Stimulated activated CD4-positive, alpha-beta T cell treated with anti-CD3 and anti-CD28 coated beads, Interleukin-2, amount 100 ng/mL, for 24 hours (primary cell): ENCODE data around the gene SLC6A12.

Experiments
- DNase-seq, 2 donors: peaks; one replicate each; pipeline ENCODE4 v3.0.0-alpha.2; 2020

The SLC6A12 gene

GRCh38 chr12:212715-213526 is 1.0 kb downstream of the SLC6A12 start:
- DNase-seq: no peak

- DNase-seq: no peak
These were observed 1.6 kb downstream of the SLC6A12 start for GRCh38 chr12:212415-212714.

GRCh38 chr12:211639-212414 is 2.1 kb downstream of the SLC6A12 start:
- DNase-seq: no peak

GRCh38 chr12:211142-211465 is 2.9 kb downstream of the SLC6A12 start:
- no peak for DNase-seq

GRCh38 chr12:210277-211141 is 3.4 kb downstream of the SLC6A12 start:
- no peak for DNase-seq

- DNase-seq: no peak
These were observed 4.1 kb downstream of the SLC6A12 start for GRCh38 chr12:209851-210250.

- DNase-seq: no peak
These were observed 4.7 kb downstream of the SLC6A12 start for GRCh38 chr12:209246-209645.

GRCh38 chr12:208813-209212 is 5.1 kb downstream of the SLC6A12 start:
- no peak for DNase-seq

GRCh38 chr12:207804-208203 is 6.2 kb downstream of the SLC6A12 start:
- DNase-seq: no peak

GRCh38 chr12:206746-207440 is 7.1 kb downstream of the SLC6A12 start:
- no peak for DNase-seq

GRCh38 chr12:205026-205425 is 8.9 kb downstream of the SLC6A12 start:
- no peak for DNase-seq

GRCh38 chr12:204261-204678 is 9.7 kb downstream of the SLC6A12 start:
- no peak for DNase-seq

- DNase-seq: peak in 1 of 2 donors; percentile 13
These were observed 10.3 kb downstream of the SLC6A12 start for GRCh38 chr12:203462-204260.

GRCh38 chr12:203074-203461 is 10.9 kb downstream of the SLC6A12 start:
- no peak for DNase-seq

- DNase-seq: no peak
These were observed 11.8 kb downstream of the SLC6A12 start for GRCh38 chr12:202081-202731.

- no peak for DNase-seq
These were observed 12.6 kb downstream of the SLC6A12 start for GRCh38 chr12:201361-201760.

GRCh38 chr12:198705-199104 is 15.3 kb downstream of the SLC6A12 start:
- no peak for DNase-seq

GRCh38 chr12:197911-198695 is 15.9 kb downstream of the SLC6A12 start:
- no peak for DNase-seq

- DNase-seq: no peak
These were observed 16.6 kb downstream of the SLC6A12 start for GRCh38 chr12:197347-197746.

GRCh38 chr12:196436-196835 is 17.5 kb downstream of the SLC6A12 start:
- DNase-seq: no peak

GRCh38 chr12:195951-196350 is 18.0 kb downstream of the SLC6A12 start:
- DNase-seq: no peak
